C4-2B (cell line): ENCODE data around the gene PXYLP1.
"Not testable (repeated sequence)": the region's sequence is repeated elsewhere in the genome, so short reads cannot be mapped to it uniquely, and the experiment has no call there.

ENCODE experiments used
- H3K27ac ChIP-seq: fragments of 450-650 bp; 2 replicates; pipeline ENCODE4 v1.5.1; 2017
- CTCF ChIP-seq: fragments of 450-650 bp; conservative IDR thresholded peaks from 2 replicates; pipeline ENCODE4 v1.5.1; 2017; ENCODE audit warnings: mild to moderate bottlenecking
- ZFX ChIP-seq: fragments of 450-650 bp; IDR thresholded peaks from 2 replicates; pipeline ENCODE4 v1.6.1; 2017

PXYLP1 gene

GRCh38 chr3:141287326-141287725, 55.7 kb downstream of the PXYLP1 start:
- H3K27ac ChIP-seq: no peak overlapping the region
- no peak for TF ChIP-seq CTCF
- TF ChIP-seq ZFX: no peak

- no peak overlapping the region for H3K27ac ChIP-seq
- TF ChIP-seq ZFX (no peak), CTCF (no peak)
Observed at GRCh38 chr3:141288336-141288990, 56.8 kb downstream of the PXYLP1 start.

- TF ChIP-seq ZFX (no peak), CTCF (no peak)
- no peak overlapping the region for H3K27ac ChIP-seq
Observed at GRCh38 chr3:141289228-141289772, 57.7 kb downstream of the PXYLP1 start.

GRCh38 chr3:141291559-141292355, 60.1 kb downstream of the PXYLP1 start:
- TF ChIP-seq CTCF (no peak), ZFX (no peak)
- H3K27ac ChIP-seq: no peak overlapping the region

- no peak overlapping the region for H3K27ac ChIP-seq
- TF ChIP-seq CTCF: no peak
Observed at GRCh38 chr3:141292356-141293058, 60.9 kb downstream of the PXYLP1 start.

GRCh38 chr3:141294301-141294700, 62.7 kb downstream of the PXYLP1 start:
- no peak for TF ChIP-seq ZFX
- no peak overlapping the region for H3K27ac ChIP-seq

- no peak for TF ChIP-seq ZFX
- TF ChIP-seq CTCF: no peak
- H3K27ac ChIP-seq: no peak overlapping the region
Observed at GRCh38 chr3:141294848-141295247, 63.2 kb downstream of the PXYLP1 start.

GRCh38 chr3:141300426-141300825, 68.8 kb downstream of the PXYLP1 start:
- not testable (repeated sequence) for H3K27ac ChIP-seq
